Chondrocyte (in vitro differentiated cells): ENCODE results near the gene DPYD. TPM values are rescaled to one million over a fixed set of nuclear protein-coding genes. Genes with fewer than 3 reads are reported as not detected.

Experiments used
- DNase-seq: peaks from one replicate; pipeline ENCODE4 v3.0.0; 2021; ENCODE audit warnings: mixed read lengths, low spot score
- H3K27ac Mint-ChIP-seq: one replicate; pipeline ENCODE4 v1.8.0; 2021; ENCODE audit warnings: mild to moderate bottlenecking, moderate library complexity, mixed read lengths; ENCODE audit not compliant: unreplicated experiment
- H3K27me3 Mint-ChIP-seq: 2 replicates; pipeline ENCODE4 v1.8.0; 2021; ENCODE audit warnings: low read depth, mixed read lengths
- H3K36me3 Mint-ChIP-seq: 2 replicates; pipeline ENCODE4 v1.8.0; 2021; ENCODE audit warnings: low read depth, mixed read lengths
- H3K4me1 Mint-ChIP-seq: 2 replicates; pipeline ENCODE4 v1.8.0; 2021; ENCODE audit warnings: low read depth, mild to moderate bottlenecking, mixed read lengths
- H3K4me3 Mint-ChIP-seq: one replicate; pipeline ENCODE4 v1.8.0; 2021; ENCODE audit warnings: mild to moderate bottlenecking, moderate library complexity, mixed read lengths; ENCODE audit not compliant: unreplicated experiment
- H3K9me3 Mint-ChIP-seq: 2 replicates; pipeline ENCODE4 v1.8.0; 2021; ENCODE audit warnings: low read depth, mixed read lengths
- total RNA-seq: library from RNA; stranded (reverse); gene quantifications from 3 replicates; pipeline ENCODE4 v1.2.1, GENCODE V29; 2021
- TF ChIP-seq, protein P1 (sequence below): fragments of 200-600 bp; sonication (generic); IDR thresholded peaks from 2 replicates; pipeline ENCODE4 v1.5.0; 2021; ENCODE audit warnings: antibody characterized with exemption, mild to moderate bottlenecking, moderate library complexity

The DPYD gene
- total RNA-seq, 1 donor from 2014 or later: 5.3 TPM

DNA sequence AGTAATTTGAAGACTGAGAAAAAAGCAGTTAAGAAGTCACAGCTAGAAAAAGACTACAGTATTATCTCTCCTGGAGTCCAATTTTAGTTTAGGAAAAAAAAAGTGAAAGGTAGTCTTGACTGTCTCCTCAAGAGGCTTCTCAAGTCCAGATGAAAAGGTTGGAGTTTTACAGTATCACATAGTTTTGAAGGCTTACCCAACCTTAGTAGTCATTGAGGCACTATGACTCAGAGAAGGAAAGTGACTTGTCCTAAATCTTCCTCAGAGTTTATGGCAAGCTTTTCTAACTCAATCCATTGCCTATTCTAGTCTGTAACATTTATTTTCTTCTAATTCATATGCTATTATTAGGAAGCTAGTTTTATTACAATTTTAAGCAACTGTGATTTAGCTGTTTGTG is 174.9 kb downstream of the DPYD start:
- Mint-ChIP-seq H3K27ac (no peak overlapping the region), H3K36me3 (no peaks in the 10 kb centered on the region), H3K4me3 (no peak overlapping the region), H3K4me1 (no peaks in the 10 kb centered on the region), H3K27me3 (no peaks in the 10 kb centered on the region), H3K9me3 (no peaks in the 10 kb centered on the region)
- TF ChIP-seq, protein P1, sequence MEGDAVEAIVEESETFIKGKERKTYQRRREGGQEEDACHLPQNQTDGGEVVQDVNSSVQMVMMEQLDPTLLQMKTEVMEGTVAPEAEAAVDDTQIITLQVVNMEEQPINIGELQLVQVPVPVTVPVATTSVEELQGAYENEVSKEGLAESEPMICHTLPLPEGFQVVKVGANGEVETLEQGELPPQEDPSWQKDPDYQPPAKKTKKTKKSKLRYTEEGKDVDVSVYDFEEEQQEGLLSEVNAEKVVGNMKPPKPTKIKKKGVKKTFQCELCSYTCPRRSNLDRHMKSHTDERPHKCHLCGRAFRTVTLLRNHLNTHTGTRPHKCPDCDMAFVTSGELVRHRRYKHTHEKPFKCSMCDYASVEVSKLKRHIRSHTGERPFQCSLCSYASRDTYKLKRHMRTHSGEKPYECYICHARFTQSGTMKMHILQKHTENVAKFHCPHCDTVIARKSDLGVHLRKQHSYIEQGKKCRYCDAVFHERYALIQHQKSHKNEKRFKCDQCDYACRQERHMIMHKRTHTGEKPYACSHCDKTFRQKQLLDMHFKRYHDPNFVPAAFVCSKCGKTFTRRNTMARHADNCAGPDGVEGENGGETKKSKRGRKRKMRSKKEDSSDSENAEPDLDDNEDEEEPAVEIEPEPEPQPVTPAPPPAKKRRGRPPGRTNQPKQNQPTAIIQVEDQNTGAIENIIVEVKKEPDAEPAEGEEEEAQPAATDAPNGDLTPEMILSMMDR: no peak
- DNase-seq: no peak

DNA sequence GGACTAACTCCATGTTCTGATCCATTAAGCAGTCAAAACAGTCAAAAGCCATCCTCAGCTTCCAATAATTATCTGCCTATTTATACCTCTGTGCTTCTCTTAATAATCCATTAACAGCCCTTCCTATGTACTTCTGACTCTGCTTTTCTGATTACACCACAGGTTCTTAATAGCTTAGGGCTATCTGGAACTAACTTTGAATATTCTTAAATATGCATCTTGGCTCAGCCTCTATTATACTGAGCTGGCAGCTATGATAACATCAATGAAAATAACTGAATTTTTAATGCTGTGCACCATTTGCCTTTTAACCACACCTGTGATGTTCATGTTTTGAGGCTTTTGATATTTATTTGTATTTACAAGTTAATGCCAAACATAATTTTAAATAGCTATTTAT is 175.9 kb downstream of the DPYD start:
- H3K27ac Mint-ChIP-seq: no peak overlapping the region
- H3K9me3 Mint-ChIP-seq: no peaks in the 10 kb centered on the region
- H3K4me1 Mint-ChIP-seq: peaks cover 3% of the 10 kb centered on the region
- no peaks in the 10 kb centered on the region for H3K27me3 Mint-ChIP-seq
- DNase-seq: no peak
- TF ChIP-seq, protein P1: no peak
- no peak overlapping the region for H3K4me3 Mint-ChIP-seq
- no peaks in the 10 kb centered on the region for H3K36me3 Mint-ChIP-seq

DNA sequence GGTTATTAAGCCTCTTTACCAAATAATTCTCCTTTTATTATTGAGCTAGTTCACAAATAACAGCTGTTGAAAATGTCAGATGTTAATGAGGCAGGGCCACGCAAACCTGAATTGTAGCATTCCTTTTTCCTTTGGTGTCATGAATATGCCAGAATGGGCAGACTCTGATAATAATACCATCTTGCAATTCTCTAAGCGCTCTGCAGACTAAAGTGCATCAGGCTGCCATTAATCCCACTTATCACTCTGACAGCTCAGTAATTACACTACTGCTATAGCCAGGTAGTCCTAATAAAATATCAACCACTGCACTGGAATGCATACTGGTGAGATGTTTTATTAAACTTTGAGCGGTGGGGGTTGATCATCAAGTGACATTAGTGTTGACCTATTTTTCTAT is 177.7 kb downstream of the DPYD start:
- no peak for DNase-seq
- TF ChIP-seq, protein P1: no peak
- H3K9me3 Mint-ChIP-seq: no peaks in the 10 kb centered on the region
- H3K27me3 Mint-ChIP-seq: no peaks in the 10 kb centered on the region
- H3K27ac Mint-ChIP-seq: no peak overlapping the region
- H3K36me3 Mint-ChIP-seq: no peaks in the 10 kb centered on the region
- H3K4me3 Mint-ChIP-seq: no peak overlapping the region
- H3K4me1 Mint-ChIP-seq: peaks cover 4% of the 10 kb centered on the region

DNA sequence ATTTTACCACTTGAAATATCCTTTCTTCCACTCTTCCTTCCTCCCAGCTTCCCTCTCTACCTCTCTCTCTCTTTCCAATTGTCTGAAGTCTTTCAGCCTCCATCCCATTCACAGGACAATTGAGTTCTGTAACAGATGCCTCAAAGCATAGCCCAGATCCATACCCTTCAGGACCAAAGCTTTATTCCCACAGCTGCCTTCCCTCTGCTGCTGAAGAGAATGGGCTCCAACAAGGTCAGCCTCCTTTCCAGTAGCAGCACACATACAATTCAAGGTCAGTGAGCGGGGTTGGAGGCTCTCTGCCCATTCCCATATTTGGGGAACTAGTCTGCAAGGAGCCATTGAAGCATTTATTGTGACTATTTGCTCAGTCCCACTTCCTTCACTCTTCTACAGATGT is 179.9 kb downstream of the DPYD start:
- H3K27ac Mint-ChIP-seq: no peak overlapping the region

DNA sequence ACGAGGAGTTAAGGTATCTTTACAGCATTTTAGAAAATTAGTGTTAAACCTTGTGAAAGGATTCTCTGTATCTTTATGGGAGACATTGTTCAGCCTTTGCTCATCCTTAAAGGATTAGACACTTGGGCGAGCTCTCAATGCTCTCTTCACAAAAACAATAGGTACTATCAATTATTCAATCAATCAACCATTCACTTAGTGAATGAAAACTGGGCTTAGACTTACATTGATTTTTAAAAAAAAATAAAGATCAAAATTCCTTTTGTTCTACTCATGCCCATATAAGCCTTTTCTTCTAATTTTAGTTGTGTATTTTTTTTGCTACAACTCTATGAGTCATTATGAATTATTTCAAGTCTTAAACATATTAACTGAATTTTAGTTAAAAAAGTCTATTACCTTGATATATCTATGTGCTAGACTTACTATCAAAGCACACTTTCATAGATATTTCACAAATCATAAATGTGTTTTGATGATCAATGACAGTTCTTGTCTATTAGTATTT is 181.2 kb downstream of the DPYD start:
- Mint-ChIP-seq H3K4me3 (no peak overlapping the region), H3K27me3 (no peaks in the 10 kb centered on the region), H3K27ac (no peak overlapping the region), H3K4me1 (peaks cover 4% of the 10 kb centered on the region), H3K36me3 (no peaks in the 10 kb centered on the region), H3K9me3 (no peaks in the 10 kb centered on the region)
- no peak for DNase-seq
- TF ChIP-seq, protein P1: no peak

More for the DNA sequence above, 179.9 kb downstream of the DPYD start:
- no peaks in the 10 kb centered on the region for H3K9me3 Mint-ChIP-seq
- H3K4me3 Mint-ChIP-seq: no peak overlapping the region
- peaks cover 4% of the 10 kb centered on the region for H3K4me1 Mint-ChIP-seq
- TF ChIP-seq, protein P1: no peak
- H3K27me3 Mint-ChIP-seq: no peaks in the 10 kb centered on the region
- DNase-seq: no peak
- H3K36me3 Mint-ChIP-seq: no peaks in the 10 kb centered on the region
